Stimulated activated CD4-positive, alpha-beta T cell treated with anti-CD3 and anti-CD28 coated beads, Interleukin-4, amount 100 ng/mL, for 1 hour (primary cell): ENCODE results near the gene UBE2QL1.

Source experiments
- DNase-seq: peaks from one replicate; pipeline ENCODE4 v3.0.0-alpha.2; 2020

The UBE2QL1 gene

GRCh38 chr5:6430418-6431028 is 18.1 kb upstream of the UBE2QL1 start:
- no peak for DNase-seq

GRCh38 chr5:6431214-6432195 is 17.2 kb upstream of the UBE2QL1 start:
- no peak for DNase-seq

- no peak for DNase-seq
Measured at GRCh38 chr5:6432206-6432605, 16.5 kb upstream of the UBE2QL1 start.

- no peak for DNase-seq
Measured at GRCh38 chr5:6434731-6435130, 13.9 kb upstream of the UBE2QL1 start.

- peak; percentile 9 for DNase-seq
Measured at GRCh38 chr5:6435356-6435755, 13.3 kb upstream of the UBE2QL1 start.

GRCh38 chr5:6436715-6437331 is 11.8 kb upstream of the UBE2QL1 start:
- DNase-seq: no peak

GRCh38 chr5:6439588-6440550 is 8.8 kb upstream of the UBE2QL1 start:
- no peak for DNase-seq

GRCh38 chr5:6442333-6442732 is 6.3 kb upstream of the UBE2QL1 start:
- DNase-seq: no peak

- DNase-seq: no peak
Measured at GRCh38 chr5:6443326-6443725, 5.3 kb upstream of the UBE2QL1 start.

GRCh38 chr5:6446042-6446441 is 2.6 kb upstream of the UBE2QL1 start:
- no peak for DNase-seq

- DNase-seq: no peak
Measured at GRCh38 chr5:6446626-6447309, 1.9 kb upstream of the UBE2QL1 start.

GRCh38 chr5:6447384-6448140 is 1.1 kb upstream of the UBE2QL1 start:
- no peak for DNase-seq

- no peak for DNase-seq
Measured at GRCh38 chr5:6448141-6448491, 543 bp upstream of the UBE2QL1 start.

GRCh38 chr5:6449465-6450158 is 953 bp downstream of the UBE2QL1 start:
- no peak for DNase-seq

- no peak for DNase-seq
Measured at GRCh38 chr5:6450319-6450833, 1.7 kb downstream of the UBE2QL1 start.

- DNase-seq: no peak
Measured at GRCh38 chr5:6452622-6453504, 4.2 kb downstream of the UBE2QL1 start.

GRCh38 chr5:6453937-6454560 is 5.4 kb downstream of the UBE2QL1 start:
- DNase-seq: no peak

- DNase-seq: no peak
Measured at GRCh38 chr5:6454628-6455053, 6.0 kb downstream of the UBE2QL1 start.
